ENCODE results near the gene PSTPIP2.
A peak's percentile ranks its signal among the peaks of the same experiment; 100 is the strongest.
"Not testable (repeated sequence)": the region's sequence is repeated elsewhere in the genome, so short reads cannot be mapped to it uniquely, and the experiment has no call there.

Gene PSTPIP2

DNA sequence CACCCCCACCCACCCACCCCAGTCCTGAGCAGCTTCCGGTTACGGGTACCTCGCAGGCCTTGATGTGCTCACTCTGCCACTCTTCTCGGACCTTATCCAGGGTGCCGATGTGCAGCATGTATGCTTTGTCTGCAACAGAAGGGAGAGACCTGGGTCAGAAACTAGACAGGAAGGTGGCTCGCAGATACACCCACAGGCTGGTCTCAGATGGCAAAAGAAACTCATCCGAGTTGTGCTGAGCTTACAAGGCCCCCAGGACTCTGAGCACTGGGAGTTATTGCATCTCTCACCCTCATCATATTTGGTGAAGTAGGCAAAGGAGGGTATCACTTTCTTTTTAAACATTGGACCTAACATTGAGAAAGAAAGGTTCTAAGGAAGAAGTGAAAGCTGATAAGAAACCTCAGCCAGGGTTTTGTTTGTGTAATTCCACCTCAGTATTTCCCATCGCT, 74.3 kb downstream of the PSTPIP2 start:
- Histone ChIP-seq H3K4me3 (no peak overlapping the region), H3K27ac (peak overlapping the region in 5 of 21 experiments; percentile 7 to 55 (median 50))

DNA sequence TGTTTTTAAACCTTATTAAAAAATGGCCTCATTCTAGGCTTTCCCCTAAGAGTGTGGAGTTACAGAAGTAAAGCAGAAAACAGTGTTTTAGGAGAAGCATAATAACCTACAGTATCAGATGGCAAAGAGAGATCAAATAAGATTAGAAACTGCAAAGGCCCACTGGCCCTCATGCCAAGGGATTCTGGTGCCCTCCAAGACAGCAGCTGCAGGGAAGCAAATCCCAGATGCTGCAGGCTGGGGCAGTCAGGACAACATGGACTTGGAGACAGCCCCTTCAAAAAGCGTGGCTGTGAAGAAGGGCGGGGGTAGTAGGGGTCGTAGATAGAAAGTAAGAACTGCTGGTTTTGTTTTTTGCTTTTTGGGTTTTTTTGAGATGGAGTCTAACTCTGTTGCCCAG, 76.6 kb downstream of the PSTPIP2 start:
- H3K4me3 ChIP-seq = no peak overlapping the region

DNA sequence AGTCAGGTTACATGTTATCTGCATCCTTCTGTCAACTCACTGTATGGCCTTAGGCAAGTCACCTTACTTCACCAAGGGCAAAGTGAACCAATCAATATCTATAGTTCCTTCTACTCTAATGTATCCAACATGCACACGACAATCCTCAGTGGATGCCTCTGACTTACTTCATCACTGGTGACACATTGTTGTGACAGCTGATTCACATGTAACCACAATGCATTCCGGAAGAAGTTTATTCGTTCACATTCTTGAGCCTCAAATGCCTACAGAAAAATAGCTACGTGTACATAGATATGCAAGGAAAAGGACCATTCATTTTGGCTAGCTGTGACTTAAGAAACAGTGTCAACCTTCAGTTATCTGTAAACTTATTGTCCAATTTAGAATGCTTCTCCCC, 78.6 kb downstream of the PSTPIP2 start:
- no peak overlapping the region for H3K27ac ChIP-seq

More for the DNA sequence above, 76.6 kb downstream of the PSTPIP2 start:
- no peak overlapping the region for H3K27ac ChIP-seq

DNA sequence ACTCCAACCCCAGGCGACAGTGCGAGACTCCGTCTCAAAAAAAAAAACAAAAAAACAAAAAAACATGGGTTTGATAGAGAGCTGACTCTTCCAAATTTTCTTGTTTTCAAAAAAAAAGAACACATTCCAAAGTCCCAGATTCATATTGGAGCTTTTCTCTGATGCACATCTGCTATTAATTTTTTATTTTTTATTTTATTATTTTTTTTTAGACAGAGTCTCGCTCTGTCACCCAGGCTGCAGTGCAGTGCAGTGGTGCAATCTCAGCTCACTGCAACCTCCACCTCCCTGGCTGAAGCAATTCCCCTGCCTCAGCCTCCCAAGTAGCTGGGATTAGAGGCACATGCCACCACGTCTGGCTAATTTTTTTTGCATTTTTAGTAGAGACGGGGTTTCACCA, 79.5 kb downstream of the PSTPIP2 start:
- not testable (repeated sequence) for H3K4me3 ChIP-seq, H3K27ac ChIP-seq

More for the DNA sequence above, 78.6 kb downstream of the PSTPIP2 start:
- no peak overlapping the region for H3K4me3 ChIP-seq

DNA sequence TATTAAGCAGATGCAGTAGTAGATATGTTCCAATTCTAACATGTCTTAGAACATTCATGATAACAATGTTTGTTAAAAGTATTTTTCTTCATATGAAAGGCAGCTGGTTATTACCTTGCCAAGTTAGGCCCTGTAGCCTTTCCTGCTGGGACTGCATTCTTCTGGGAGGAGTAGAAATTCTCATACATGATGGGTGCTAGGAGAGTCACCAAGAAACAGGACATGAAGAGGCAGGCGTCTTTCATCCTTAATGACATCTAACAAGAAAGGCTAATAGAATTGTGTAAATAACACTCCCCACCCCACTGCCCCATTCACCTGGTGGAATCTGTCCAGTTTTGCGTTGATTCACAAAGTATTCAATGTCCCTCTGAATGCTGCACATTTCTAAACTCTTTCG, 80.3 kb downstream of the PSTPIP2 start:
- no peak overlapping the region for H3K27ac ChIP-seq
- H3K4me3 ChIP-seq = no peak overlapping the region

DNA sequence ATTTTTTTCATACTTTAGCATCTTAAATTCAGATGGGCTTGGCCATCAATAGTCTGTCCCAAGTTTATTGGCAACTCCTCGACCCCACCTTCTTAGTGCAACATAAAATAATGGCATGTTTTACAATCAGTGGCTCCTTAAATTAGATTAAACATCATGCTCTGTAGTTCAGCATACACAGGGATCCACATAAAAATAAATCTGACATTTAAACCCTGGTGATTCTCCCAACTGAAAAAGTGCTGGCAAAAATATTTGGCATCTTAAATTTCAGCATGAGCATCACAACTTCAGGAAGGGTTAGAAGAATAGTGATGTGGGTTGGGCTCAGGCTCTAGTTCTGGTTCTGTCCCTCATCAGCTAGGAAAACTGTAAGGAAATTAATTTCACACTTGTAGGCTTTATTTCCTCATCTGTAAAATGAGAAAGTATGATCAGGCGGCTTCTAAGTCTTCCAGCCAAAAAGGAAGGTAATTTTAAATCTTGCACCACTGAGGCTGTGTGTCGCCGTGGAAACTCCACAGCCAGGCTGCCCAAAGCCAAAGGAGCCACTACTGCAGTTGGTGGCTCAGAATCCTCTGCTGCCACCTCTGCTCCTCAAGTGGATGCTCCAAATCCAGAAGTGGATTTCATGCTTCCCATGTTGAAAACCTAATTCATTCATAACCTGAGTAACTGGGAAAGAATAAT, 87.4 kb downstream of the PSTPIP2 start:
- no peak overlapping the region for H3K27ac ChIP-seq

DNA sequence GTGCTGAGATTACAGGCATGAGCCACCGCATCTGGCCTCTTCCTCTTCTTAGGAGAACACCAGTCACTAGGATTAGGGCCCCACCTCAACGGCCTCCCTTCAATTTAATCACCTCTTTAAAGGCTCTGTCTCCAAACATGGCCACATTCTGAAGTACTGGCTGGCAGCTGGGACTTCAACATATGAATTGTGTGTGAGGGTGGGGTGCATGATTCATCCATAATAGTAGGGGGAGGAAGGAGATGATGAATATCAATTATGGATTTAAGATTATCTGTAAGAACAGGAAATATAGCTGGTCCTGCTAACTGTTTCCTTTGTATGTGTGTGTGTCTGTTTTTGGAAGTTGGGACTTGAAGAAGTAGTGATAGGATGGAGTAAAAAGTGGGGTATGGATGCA, 90.2 kb downstream of the PSTPIP2 start:
- H3K4me3 ChIP-seq = no peak overlapping the region
- no peak overlapping the region for H3K27ac ChIP-seq

More for the DNA sequence above, 87.4 kb downstream of the PSTPIP2 start:
- no peak overlapping the region for H3K4me3 ChIP-seq

DNA sequence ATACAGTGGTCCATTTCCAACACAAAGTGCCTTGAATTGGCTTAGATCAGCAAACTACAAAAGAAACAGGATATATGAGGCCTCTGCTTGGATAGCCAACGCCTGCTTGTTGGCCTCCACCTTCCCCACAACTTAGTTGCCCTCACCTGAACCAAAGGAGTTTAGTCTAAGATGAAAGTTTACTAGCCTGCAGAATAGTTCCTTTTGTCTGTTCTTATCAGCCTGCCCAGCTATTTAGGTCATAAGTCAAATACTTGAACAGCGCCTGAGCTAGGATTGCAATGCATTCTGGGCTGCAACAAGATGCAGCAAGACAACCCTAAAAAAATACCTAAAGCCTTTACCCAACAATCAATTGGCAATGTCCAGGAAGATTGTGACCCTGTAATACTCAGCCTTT, 91.8 kb downstream of the PSTPIP2 start:
- H3K4me3 ChIP-seq = no peak overlapping the region
- H3K27ac ChIP-seq = no peak overlapping the region

DNA sequence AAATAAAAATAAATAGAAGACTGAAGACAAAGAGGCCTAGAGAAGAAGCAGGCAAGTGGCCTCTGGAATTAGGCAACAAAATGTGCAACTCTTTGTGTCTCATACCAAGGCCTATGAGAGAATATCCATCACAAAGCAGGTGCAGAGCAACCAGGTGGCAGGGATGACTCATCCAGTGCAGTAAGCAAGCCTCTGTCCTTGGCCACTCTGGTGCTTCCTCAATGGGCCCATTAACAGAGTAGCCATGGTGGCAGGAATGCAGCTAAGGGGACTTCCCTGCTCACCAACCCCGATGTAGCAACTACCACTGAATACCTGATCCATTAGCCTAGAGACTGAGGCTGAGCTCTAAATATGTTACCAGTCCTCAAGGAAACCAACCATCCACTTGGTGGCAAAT, 94.0 kb downstream of the PSTPIP2 start:
- Histone ChIP-seq H3K27ac (no peak overlapping the region), H3K4me3 (no peak overlapping the region)

DNA sequence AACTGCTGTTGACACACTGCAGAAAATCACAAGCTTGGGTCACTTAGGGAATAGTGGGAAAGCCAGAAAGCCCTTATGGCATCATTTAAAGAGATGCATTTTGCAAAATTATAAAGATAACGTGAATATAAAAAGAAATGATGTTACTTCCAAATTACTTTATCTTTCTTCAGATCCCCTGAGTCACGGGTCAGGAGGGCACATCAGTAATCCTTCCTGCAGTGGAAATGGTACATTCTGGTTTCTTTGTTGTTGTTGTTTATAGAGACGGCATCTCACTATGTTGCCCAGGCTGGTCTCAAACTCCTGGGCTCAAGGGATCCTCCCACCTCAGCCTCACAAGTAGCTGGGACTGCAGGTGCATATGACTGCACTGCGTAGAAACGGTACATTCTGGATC, 95.1 kb downstream of the PSTPIP2 start:
- H3K4me3 ChIP-seq = no peak overlapping the region
- H3K27ac ChIP-seq = no peak overlapping the region

DNA sequence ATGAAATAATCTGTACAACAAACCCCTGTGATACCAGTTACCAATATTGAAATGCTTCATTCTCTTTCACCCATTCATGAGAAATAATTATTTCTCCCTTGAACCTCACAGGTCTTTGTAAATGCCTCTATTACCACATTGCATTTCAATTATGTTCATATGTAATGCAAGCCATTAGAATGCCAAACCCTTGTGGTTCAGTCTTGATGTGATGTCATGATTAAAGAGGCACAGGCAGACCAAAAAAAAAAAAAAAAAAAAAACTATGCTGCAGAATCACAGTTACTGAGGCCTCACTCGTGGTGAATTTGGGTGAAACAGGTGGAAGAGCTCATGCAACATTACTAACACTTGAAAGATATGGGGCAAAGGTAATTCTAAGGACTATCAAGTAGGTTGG, 95.5 kb downstream of the PSTPIP2 start:
- H3K27ac ChIP-seq = no peak overlapping the region
- no peak overlapping the region for H3K4me3 ChIP-seq

DNA sequence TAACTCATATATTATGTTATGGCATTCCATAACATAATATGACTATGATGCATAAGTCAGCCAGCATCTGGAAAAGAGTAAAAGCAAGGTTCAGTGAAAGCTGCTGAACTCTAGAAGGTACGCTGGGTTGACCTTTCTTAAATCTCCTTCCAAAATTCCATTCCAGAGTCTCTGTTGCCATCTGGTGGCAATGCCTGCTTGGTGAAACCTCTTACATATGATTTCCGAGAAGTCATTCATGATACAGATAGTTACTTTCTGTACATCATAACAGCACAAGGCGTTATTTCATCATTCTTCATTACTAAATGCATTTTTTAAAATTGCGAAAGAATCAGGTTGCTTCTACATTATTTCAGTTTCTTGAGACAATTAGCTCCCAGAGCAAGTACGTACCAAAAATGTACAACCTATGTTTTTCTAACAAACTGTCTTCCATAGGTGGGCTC, 97.9 kb downstream of the PSTPIP2 start:
- H3K27ac ChIP-seq = peak overlapping the region in 1 of 21 experiments; percentile 49

DNA sequence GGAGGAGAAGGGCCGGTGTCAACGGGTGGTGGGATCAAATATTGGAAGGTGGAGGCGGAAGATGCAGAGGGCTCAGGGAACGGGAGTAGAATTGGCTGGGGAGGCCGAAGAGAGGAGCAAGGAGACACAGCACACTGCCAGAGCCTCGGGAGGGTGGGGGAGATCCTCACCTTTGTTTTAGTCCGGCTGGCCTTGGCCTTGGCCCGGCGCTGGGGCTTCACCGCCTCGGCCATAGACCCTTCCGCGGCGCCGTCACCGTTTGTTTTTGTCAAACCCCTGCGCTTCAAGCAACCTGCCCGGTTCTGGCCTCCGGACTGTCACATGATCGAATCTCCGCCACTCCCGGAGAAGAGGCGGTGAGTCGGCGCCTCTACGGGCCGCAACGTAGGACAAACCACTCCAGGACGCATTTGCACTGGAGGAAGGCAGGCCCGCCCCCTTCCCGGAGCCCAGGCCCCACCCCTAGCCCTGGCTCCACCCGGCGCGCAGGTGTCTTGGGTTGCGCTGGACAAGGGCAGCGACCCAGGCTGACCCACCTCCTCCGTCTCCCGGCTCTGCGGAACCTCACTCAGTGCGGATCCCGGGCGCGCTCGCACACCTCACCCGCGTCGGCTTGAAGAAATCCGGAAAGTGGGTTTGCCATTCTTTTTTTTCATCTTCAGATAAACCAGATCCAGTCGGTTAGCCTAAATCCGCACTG, 104.9 kb downstream of the PSTPIP2 start, which contains the start of gene EPG5:
TSS of gene EPG5 (minus strand) at position 323 of the 700 bp plus-strand sequence. CDS start at position 233, 90 bp downstream.
- Histone ChIP-seq H3K4me3 (peak within 1 kb of the TSS; percentile 56 to 94 (median 73)), H3K27ac (peak within 1 kb of the TSS; percentile 20 to 92 (median 82))

More for the DNA sequence above, 97.9 kb downstream of the PSTPIP2 start:
- H3K4me3 ChIP-seq = no peak overlapping the region

DNA sequence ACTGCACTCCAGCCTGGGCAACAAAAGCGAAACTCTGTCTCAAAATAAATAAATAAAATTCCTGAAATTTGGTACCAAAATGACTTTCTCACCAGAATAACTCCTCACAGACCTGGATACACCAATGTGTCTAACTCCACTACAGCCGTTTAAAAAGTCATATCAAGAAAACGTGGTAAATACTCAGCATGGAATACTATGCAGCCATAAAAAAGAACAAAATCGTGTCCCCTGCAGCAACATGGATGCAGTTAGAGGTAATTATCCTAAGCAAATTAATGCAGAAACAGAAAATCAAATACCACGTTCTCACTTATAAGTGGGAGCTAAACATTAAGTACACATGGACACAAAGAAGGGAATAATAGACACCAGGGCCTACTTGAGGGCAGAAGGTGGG, 107.1 kb downstream of the PSTPIP2 start:
- not testable (repeated sequence) for H3K4me3 ChIP-seq, H3K27ac ChIP-seq

DNA sequence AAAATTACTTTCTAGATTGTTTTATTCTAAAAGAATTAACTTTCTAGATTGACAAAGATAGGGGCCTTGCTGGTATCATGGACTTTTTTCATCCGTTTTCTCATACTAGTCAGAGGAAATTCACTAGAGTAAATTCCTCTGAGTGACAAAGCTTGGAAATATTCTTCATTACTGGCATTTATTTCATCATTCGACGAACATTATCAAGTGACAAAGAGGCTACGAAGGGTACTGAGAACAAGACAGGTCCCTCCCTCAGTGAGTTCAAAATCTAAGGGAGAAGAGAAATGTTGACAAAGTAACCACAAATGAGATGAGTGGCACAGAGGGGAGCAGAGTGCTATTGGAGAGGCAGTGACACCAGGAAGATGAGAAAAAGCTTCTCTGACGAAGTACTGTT, 109.2 kb downstream of the PSTPIP2 start:
- no peak overlapping the region for H3K4me3 ChIP-seq
- peak overlapping the region in 10 of 21 experiments; percentile 7 to 55 (median 38) for H3K27ac ChIP-seq

DNA sequence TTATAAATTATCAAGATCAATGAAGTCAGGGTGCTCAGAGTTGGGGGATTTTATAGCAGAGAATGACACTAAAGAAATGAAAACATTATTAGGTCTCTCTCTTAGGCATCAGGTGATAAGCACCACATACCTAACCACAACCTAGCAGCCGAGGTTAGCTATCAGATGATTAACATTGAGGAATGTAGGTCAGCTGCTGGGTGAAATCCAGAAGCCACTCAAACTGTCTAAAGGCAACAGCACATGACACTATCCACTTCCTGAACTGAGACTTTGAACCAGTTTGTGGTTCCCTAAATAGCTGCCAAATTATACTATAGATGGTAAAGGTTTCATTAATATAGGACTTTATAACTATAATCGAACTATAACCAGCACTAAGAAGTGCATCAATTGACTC, 109.6 kb downstream of the PSTPIP2 start:
- H3K27ac ChIP-seq = peak overlapping the region in 3 of 21 experiments; percentile 14 to 55 (median 18)
- H3K4me3 ChIP-seq = no peak overlapping the region

DNA sequence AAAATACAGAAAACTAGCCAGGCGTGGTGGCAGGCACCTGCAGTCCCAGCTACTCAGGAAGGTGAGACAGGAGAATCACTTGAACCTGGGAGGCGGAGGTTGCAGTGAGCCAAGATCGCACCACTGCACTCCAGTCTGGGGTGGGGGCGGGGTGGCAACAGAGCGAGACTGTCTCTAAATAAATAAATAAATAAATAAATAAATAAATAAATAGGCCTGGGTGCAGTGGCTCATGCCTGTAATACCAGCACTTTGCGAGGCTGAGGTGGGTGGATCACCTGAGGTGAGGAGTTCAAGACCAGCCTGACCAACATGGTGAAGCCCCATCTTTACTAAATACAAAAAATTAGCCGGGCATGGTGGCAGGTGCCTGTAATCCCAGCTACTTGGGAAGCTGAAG, 112.6 kb downstream of the PSTPIP2 start:
- H3K27ac ChIP-seq, H3K4me3 ChIP-seq: not testable (repeated sequence)

DNA sequence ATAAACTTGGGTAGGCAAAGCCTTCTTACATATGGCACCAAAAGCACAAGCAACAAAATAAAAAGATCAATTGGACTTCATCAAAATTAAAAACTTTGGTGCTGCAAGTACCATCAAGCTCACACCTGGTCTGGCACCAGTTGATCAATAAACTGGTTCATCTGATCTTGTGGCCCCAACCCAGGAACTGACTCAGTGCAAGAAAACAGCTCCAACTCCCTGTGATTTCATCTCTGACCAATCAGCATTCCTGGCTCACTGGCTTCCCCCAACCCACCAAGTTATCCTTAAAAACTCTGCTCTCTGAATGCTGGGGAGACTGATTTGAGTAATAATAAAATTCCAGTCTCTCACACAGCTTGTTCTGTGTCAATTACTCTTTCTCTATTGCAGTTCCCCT, 113.3 kb downstream of the PSTPIP2 start:
- Histone ChIP-seq H3K4me3 (no peak overlapping the region), H3K27ac (no peak overlapping the region)

DNA sequence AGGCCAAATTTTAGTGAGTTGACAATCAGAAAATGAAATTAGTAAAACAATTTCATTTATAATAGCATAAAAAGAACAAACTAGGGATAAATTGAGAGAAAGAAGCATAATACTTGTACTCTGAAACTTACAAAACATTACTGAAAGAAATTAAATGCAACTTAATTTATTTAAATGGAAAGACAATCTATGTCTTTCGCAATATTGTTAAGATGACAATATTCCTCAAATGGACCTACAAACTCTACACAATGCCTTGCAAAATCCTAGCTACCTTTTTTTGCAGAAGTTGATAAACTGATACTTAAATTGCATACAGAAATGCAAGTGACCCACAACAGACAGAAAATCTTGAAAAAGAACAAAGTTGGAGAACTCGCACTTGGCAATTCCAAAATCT, 114.0 kb downstream of the PSTPIP2 start:
- Histone ChIP-seq H3K4me3 (no peak overlapping the region), H3K27ac (no peak overlapping the region)

DNA sequence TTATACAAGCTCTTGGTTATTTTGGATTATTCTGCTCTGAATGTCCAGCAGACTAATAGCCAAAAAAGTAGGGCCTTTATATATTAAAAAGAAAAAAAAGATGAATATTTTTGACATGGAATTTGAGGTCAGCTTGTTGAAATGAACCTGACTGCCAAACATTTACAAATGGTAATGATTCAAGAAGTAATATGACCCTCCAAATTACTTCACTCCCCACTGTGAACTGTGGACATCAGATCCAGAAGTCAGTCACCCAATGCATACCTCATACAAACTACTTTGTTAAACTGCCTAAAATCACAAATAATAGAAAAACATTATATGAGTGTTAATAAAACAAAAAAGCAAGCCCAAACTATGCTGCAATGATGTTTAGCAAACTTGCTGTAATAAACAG, 115.0 kb downstream of the PSTPIP2 start:
- no peak overlapping the region for H3K4me3 ChIP-seq
- H3K27ac ChIP-seq = no peak overlapping the region
